Omental fat pad (tissue), 4 donors: ENCODE measurements around the gene RDH5. TPM values are rescaled to one million over a fixed set of nuclear protein-coding genes. Genes with fewer than 3 reads are reported as not detected.

Experiments
- ATAC-seq: fragments of 150-250 bp; one replicate; pipeline ENCODE4 v1.9.1; 2016; ENCODE audit warnings: mild to moderate bottlenecking, moderate library complexity; ENCODE audit not compliant: low FRiP score
- DNase-seq: peaks from one replicate; pipeline ENCODE4 v3.0.0-alpha.2; 2019; ENCODE audit warnings: low spot score
- total RNA-seq, 4 donors: library from RNA; depleted of rRNA; stranded (reverse); fragments of >200 nt; gene quantifications; one replicate each; pipeline ENCODE4 v1.1.0, GENCODE V29; 2016
- TF ChIP-seq, protein P1 (sequence below), 3 donors: fragments of 450-650 bp; IDR thresholded peaks; one replicate each; pipeline ENCODE4 v1.5.1; 2016 to 2017; ENCODE audit warnings: antibody characterized with exemption in 3 of 3, mild to moderate bottlenecking in 3 of 3, moderate library complexity in 2 of 3

RDH5 gene
- total RNA-seq, 4 donors from 2014 or later = 77.4 to 119 (median 100) TPM

GRCh38 chr12:55722948-55723347 lies 2.8 kb downstream of the RDH5 start:
- ATAC-seq = no peak
- TF ChIP-seq, protein P1, sequence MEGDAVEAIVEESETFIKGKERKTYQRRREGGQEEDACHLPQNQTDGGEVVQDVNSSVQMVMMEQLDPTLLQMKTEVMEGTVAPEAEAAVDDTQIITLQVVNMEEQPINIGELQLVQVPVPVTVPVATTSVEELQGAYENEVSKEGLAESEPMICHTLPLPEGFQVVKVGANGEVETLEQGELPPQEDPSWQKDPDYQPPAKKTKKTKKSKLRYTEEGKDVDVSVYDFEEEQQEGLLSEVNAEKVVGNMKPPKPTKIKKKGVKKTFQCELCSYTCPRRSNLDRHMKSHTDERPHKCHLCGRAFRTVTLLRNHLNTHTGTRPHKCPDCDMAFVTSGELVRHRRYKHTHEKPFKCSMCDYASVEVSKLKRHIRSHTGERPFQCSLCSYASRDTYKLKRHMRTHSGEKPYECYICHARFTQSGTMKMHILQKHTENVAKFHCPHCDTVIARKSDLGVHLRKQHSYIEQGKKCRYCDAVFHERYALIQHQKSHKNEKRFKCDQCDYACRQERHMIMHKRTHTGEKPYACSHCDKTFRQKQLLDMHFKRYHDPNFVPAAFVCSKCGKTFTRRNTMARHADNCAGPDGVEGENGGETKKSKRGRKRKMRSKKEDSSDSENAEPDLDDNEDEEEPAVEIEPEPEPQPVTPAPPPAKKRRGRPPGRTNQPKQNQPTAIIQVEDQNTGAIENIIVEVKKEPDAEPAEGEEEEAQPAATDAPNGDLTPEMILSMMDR (IDR thresholded peaks at IDR 0.05) = no peak
- no peak for DNase-seq

- TF ChIP-seq, protein P1 (IDR thresholded peaks at IDR 0.05) = no peak
- ATAC-seq (no peak), DNase-seq (no peak)
Observed at GRCh38 chr12:55723516-55724225, 3.5 kb downstream of the RDH5 start.

GRCh38 chr12:55724226-55724939 lies 4.2 kb downstream of the RDH5 start:
- TF ChIP-seq, protein P1 (IDR thresholded peaks at IDR 0.05) = peak in 1 of 3 donors; percentile 19
- no peak for DNase-seq
- ATAC-seq = no peak

- no peak for DNase-seq
Observed at GRCh38 chr12:55724940-55725309, 4.7 kb downstream of the RDH5 start.

GRCh38 chr12:55725556-55725955 lies 5.4 kb downstream of the RDH5 start:
- TF ChIP-seq, protein P1 (IDR thresholded peaks at IDR 0.05) = no peak
- DNase-seq = no peak
- ATAC-seq = no peak

More at GRCh38 chr12:55724940-55725309, 4.7 kb downstream of the RDH5 start:
- TF ChIP-seq, protein P1 (IDR thresholded peaks at IDR 0.05) = no peak
- ATAC-seq = no peak

DNA sequence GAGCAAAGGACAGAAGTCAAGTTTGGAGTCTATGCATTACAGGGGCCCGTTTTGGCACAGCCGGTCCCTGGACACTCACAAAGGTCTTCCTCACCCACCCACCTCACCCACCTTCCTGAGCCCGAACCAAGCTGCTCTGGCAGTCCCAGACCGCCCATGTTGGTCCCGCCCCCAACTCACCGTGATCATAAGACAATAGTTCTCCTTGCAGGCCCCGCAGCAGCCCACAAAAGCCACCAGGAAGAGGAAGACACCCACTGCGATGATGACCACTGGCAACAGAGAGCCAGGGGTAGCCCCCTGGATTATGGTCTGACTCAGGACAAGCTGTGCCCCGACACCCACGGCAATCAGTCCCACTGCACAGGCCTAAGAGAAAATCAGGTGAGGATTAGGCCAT lies 6.8 kb downstream of the RDH5 start:
- TF ChIP-seq, protein P1 (IDR thresholded peaks at IDR 0.05) = no peak
- DNase-seq = no peak
- ATAC-seq = no peak
